Measurements from ENCODE around the gene ATG14.
"Not testable (repeated sequence)": the region's sequence is repeated elsewhere in the genome, so short reads cannot be mapped to it uniquely, and the experiment has no call there.

DNA sequence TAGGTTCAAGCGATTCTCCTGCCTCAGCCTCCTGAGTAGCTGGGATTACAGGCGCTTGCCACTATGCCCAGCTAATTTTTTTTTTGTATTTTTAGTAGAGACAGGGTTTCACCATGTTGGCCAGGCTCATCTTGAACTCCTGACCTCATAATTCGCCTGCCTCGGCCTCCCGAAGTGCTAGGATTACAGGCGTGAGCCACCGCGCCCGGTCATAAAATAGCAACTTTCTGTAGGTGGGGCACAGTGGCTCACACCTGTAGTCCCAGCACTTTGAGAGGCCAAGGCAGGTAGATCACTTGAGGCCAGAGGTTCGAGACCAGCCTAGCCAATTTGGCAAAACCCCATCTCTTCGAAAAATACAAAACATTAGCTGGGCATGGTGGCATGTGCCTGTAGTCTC is 10.7 kb upstream of the ATG14 start:
- TF ChIP-seq ZNF274 (IDR thresholded peaks at IDR 0.05; ENCODE audit: low read depth, low read length); YY1 (IDR thresholded peaks at IDR 0.05; ENCODE audit: insufficient read depth, insufficient read length); SUZ12 (IDR thresholded peaks at IDR 0.05; ENCODE audit: extremely low read depth, insufficient read depth, insufficient read length): not testable (repeated sequence)

Measured in NT2/D1 (cell line).